Measurements from ENCODE around the gene PAQR3. TPM values are rescaled to one million over a fixed set of nuclear protein-coding genes. Genes with fewer than 3 reads are reported as not detected.

The PAQR3 gene
- total and polyA plus RNA-seq, 4 donors: 3.1 to 12.1 (median 6.5) TPM

- 70 to 81% methylated on average over 3 of the region's 3 CpGs for WGBS, 2 donors
- no peak for TF ChIP-seq CTCF (IDR thresholded peaks at IDR 0.05; ENCODE audit: control extremely low read depth, extremely low read depth)
- no peak for ATAC-seq (ENCODE audit: insufficient read depth, low FRiP score)
Measured at GRCh38 chr4:78960926-78961325, 21.7 kb upstream of the PAQR3 start.

GRCh38 chr4:78956975-78957374 is 17.7 kb upstream of the PAQR3 start:
- WGBS, 2 donors: 84 to 89% methylated on average over 5 of the region's 5 CpGs
- H3K9ac ChIP-seq (ENCODE audit: insufficient read depth in 1 of 2, low read length in 2 of 2): no peak overlapping the region
- ATAC-seq (ENCODE audit: insufficient read depth, low FRiP score): no peak

More at GRCh38 chr4:78960926-78961325, 21.7 kb upstream of the PAQR3 start:
- Histone ChIP-seq H3K4me3 (no peak overlapping the region), H3K27ac (ENCODE audit: low read depth in 1 of 2, low read length in 1 of 2) (no peak overlapping the region), H3K9me3 (ENCODE audit: control insufficient read depth in 4 of 4, insufficient read depth in 3 of 4, low read length in 3 of 4) (no peaks in the 10 kb centered on the region), H3K27me3 (ENCODE audit: control insufficient read depth in 3 of 3, insufficient read depth in 3 of 3, low read length in 2 of 3) (no peaks in the 10 kb centered on the region), H3K4me1 (ENCODE audit: control insufficient read depth in 5 of 5, insufficient read depth in 5 of 5, low read length in 5 of 5) (no peaks in the 10 kb centered on the region), H3K36me3 (ENCODE audit: control insufficient read depth in 4 of 4, insufficient read depth in 4 of 4, low read length in 4 of 4) (no peaks in the 10 kb centered on the region), H3K9ac (ENCODE audit: insufficient read depth in 1 of 2, low read length in 2 of 2) (no peak overlapping the region)
- DNase-seq: no peak

GRCh38 chr4:78953769-78954666 is 14.8 kb upstream of the PAQR3 start:
- ATAC-seq (ENCODE audit: insufficient read depth, low FRiP score): no peak
- DNase-seq: peak in 2 of 3 donors; percentile 25 to 30
- H3K9me3 ChIP-seq (ENCODE audit: control insufficient read depth in 4 of 4, insufficient read depth in 3 of 4, low read length in 3 of 4): peaks cover 0 to 2% (median 0%) of the 10 kb centered on the region in 4 donors
- H3K4me3 ChIP-seq: no peak overlapping the region
- peak; percentile 0 for TF ChIP-seq CTCF (IDR thresholded peaks at IDR 0.05; ENCODE audit: control extremely low read depth, extremely low read depth)
- no peaks in the 10 kb centered on the region for H3K27me3 ChIP-seq (ENCODE audit: control insufficient read depth in 3 of 3, insufficient read depth in 3 of 3, low read length in 2 of 3)
- no peak overlapping the region for H3K27ac ChIP-seq (ENCODE audit: low read depth in 1 of 2, low read length in 1 of 2)
- H3K36me3 ChIP-seq (ENCODE audit: control insufficient read depth in 4 of 4, insufficient read depth in 4 of 4, low read length in 4 of 4): no peaks in the 10 kb centered on the region
- H3K9ac ChIP-seq (ENCODE audit: insufficient read depth in 1 of 2, low read length in 2 of 2): no peak overlapping the region
- 39 to 45% methylated on average over 11 of the region's 11 CpGs for WGBS, 2 donors
- no peaks in the 10 kb centered on the region for H3K4me1 ChIP-seq (ENCODE audit: control insufficient read depth in 5 of 5, insufficient read depth in 5 of 5, low read length in 5 of 5)

More at GRCh38 chr4:78956975-78957374, 17.7 kb upstream of the PAQR3 start:
- Histone ChIP-seq H3K9me3 (ENCODE audit: control insufficient read depth in 4 of 4, insufficient read depth in 3 of 4, low read length in 3 of 4) (peaks cover 0 to 2% (median 0%) of the 10 kb centered on the region in 4 donors), H3K36me3 (ENCODE audit: control insufficient read depth in 4 of 4, insufficient read depth in 4 of 4, low read length in 4 of 4) (no peaks in the 10 kb centered on the region), H3K27ac (ENCODE audit: low read depth in 1 of 2, low read length in 1 of 2) (no peak overlapping the region), H3K4me3 (no peak overlapping the region), H3K4me1 (ENCODE audit: control insufficient read depth in 5 of 5, insufficient read depth in 5 of 5, low read length in 5 of 5) (no peaks in the 10 kb centered on the region), H3K27me3 (ENCODE audit: control insufficient read depth in 3 of 3, insufficient read depth in 3 of 3, low read length in 2 of 3) (no peaks in the 10 kb centered on the region)
- DNase-seq: no peak
- TF ChIP-seq CTCF (IDR thresholded peaks at IDR 0.05; ENCODE audit: control extremely low read depth, extremely low read depth): no peak

All from lung (tissue), 12 donors.